ENCODE data around the gene FCRLB.
A peak's percentile ranks its signal among the peaks of the same experiment; 100 is the strongest.

The FCRLB gene

GRCh38 chr1:161763522-161764098, 42.3 kb downstream of the FCRLB start:
- no peak overlapping the region for H3K4me3 ChIP-seq (ENCODE audit: insufficient read depth, low read length, poor library complexity, severe bottlenecking)
- H3K9me3 ChIP-seq (ENCODE audit: insufficient read depth, low read length), result no peaks in the 10 kb centered on the region
- no peaks in the 10 kb centered on the region for H3K36me3 ChIP-seq (ENCODE audit: low read length)
- H3K9ac ChIP-seq (ENCODE audit: low read length), result no peak overlapping the region
- H3K4me2 ChIP-seq (ENCODE audit: low read depth, low read length, poor library complexity, severe bottlenecking), result peak overlapping the region; percentile 37
- no peaks in the 10 kb centered on the region for H3K27me3 ChIP-seq (ENCODE audit: low read length)
- H3K79me2 ChIP-seq (ENCODE audit: insufficient read depth, low read length), result peaks cover 26% of the 10 kb centered on the region
- no peaks in the 10 kb centered on the region for H3K9me2 ChIP-seq (replicated peaks; ENCODE audit: insufficient read depth, low read length)
- H3F3A ChIP-seq (ENCODE audit: insufficient read depth), result peaks cover 20% of the 10 kb centered on the region
- no peak for TF ChIP-seq EZH2phosphoT487 (conservative IDR thresholded peaks at IDR 0.05; ENCODE audit: low read length)
- peak; percentile 90 for TF ChIP-seq CTCF (IDR thresholded peaks at IDR 0.05; ENCODE audit: insufficient read depth, low read length, poor library complexity, severe bottlenecking)
- H4K20me1 ChIP-seq (ENCODE audit: low read depth, low read length), result no peaks in the 10 kb centered on the region
- H2AFZ ChIP-seq (ENCODE audit: low read depth, low read length, severe bottlenecking), result peak overlapping the region; percentile 44
- H3K27ac ChIP-seq (ENCODE audit: low read depth, low read length), result no peak overlapping the region

GRCh38 chr1:161766102-161766981, 45.0 kb downstream of the FCRLB start, which contains the start of gene ATF6:
ATF6 (plus strand) TSS chr1:161766320; CDS start chr1:161766361, 41 bp downstream.
- Histone ChIP-seq H3K79me2 (ENCODE audit: insufficient read depth, low read length) (peaks cover 53% of the 10 kb centered on the region), H3K36me3 (ENCODE audit: low read length) (no peaks in the 10 kb centered on the region), H3K27me3 (ENCODE audit: low read length) (no peaks in the 10 kb centered on the region), H4K20me1 (ENCODE audit: low read depth, low read length) (no peaks in the 10 kb centered on the region), H3K27ac (ENCODE audit: low read depth, low read length) (peak within 1 kb of the TSS; percentile 57), H3K4me3 (ENCODE audit: insufficient read depth, low read length, poor library complexity, severe bottlenecking) (peak within 1 kb of the TSS; percentile 96), H2AFZ (ENCODE audit: low read depth, low read length, severe bottlenecking) (peak within 1 kb of the TSS; percentile 80), H3K9me2 (replicated peaks; ENCODE audit: insufficient read depth, low read length) (no peaks in the 10 kb centered on the region), H3K4me2 (ENCODE audit: low read depth, low read length, poor library complexity, severe bottlenecking) (peak within 1 kb of the TSS; percentile 95), H3K9ac (ENCODE audit: low read length) (peak within 1 kb of the TSS; percentile 89), H3F3A (ENCODE audit: insufficient read depth) (peaks cover 20% of the 10 kb centered on the region), H3K9me3 (ENCODE audit: insufficient read depth, low read length) (no peaks in the 10 kb centered on the region)
- no peak for TF ChIP-seq CTCF (IDR thresholded peaks at IDR 0.05; ENCODE audit: insufficient read depth, low read length, poor library complexity, severe bottlenecking)
- TF ChIP-seq EZH2phosphoT487 (conservative IDR thresholded peaks at IDR 0.05; ENCODE audit: low read length), result no peak

- H3K9me2 ChIP-seq (replicated peaks; ENCODE audit: insufficient read depth, low read length), result no peaks in the 10 kb centered on the region
- H3K36me3 ChIP-seq (ENCODE audit: low read length), result no peaks in the 10 kb centered on the region
- H2AFZ ChIP-seq (ENCODE audit: low read depth, low read length, severe bottlenecking), result no peak overlapping the region
- peaks cover 11% of the 10 kb centered on the region for H3F3A ChIP-seq (ENCODE audit: insufficient read depth)
- no peaks in the 10 kb centered on the region for H3K27me3 ChIP-seq (ENCODE audit: low read length)
- no peak overlapping the region for H3K4me3 ChIP-seq (ENCODE audit: insufficient read depth, low read length, poor library complexity, severe bottlenecking)
- no peak overlapping the region for H3K9ac ChIP-seq (ENCODE audit: low read length)
- H3K4me2 ChIP-seq (ENCODE audit: low read depth, low read length, poor library complexity, severe bottlenecking), result peak overlapping the region; percentile 95
- H3K79me2 ChIP-seq (ENCODE audit: insufficient read depth, low read length), result peaks cover 71% of the 10 kb centered on the region
- no peaks in the 10 kb centered on the region for H3K9me3 ChIP-seq (ENCODE audit: insufficient read depth, low read length)
- no peaks in the 10 kb centered on the region for H4K20me1 ChIP-seq (ENCODE audit: low read depth, low read length)
- no peak for TF ChIP-seq EZH2phosphoT487 (conservative IDR thresholded peaks at IDR 0.05; ENCODE audit: low read length)
- no peak for TF ChIP-seq CTCF (IDR thresholded peaks at IDR 0.05; ENCODE audit: insufficient read depth, low read length, poor library complexity, severe bottlenecking)
- H3K27ac ChIP-seq (ENCODE audit: low read depth, low read length), result no peak overlapping the region
Observed at GRCh38 chr1:161768461-161768860, 47.1 kb downstream of the FCRLB start.
